NCI-H187 treated with DMSO at 0.1 percent for 48 hours (cell line): ENCODE results near the gene FAM209A.
"Not testable (repeated sequence)": the region's sequence is repeated elsewhere in the genome, so short reads cannot be mapped to it uniquely, and the experiment has no call there.

ENCODE experiments used
- DNase-seq: peaks from one replicate; lab custom pipeline; 2025; lab: John Stamatoyannopoulos, UW

Gene FAM209A

DNA sequence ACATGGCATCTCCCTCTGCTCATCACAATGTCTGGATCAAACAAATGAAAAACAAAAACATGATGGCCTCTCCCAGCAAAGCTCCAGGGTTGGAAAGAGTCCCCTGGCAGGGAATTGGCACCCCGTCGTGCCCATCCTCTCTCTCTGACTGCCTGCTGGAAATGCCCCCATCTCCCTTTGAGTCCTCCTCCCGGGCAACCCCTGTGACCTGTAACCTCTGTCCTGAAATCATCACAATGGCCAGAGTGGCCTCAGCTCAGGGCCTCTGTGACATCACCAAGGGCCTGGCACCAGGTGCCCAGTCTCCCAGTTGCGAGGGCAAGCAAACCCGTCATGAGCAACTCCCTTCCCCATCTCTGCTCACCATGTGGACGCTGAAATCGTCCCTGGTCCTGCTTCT, at the start of gene FAM209A:
TSS of gene FAM209A (plus strand) at position 301 of the 400 bp plus-strand sequence. CDS start at position 366, 65 bp downstream.
- not testable (repeated sequence) for DNase-seq

- no peak for DNase-seq
These were observed 40.6 kb upstream of the FAM209A start for GRCh38 chr20:56483970-56484369.

GRCh38 chr20:56487216-56487615, 37.3 kb upstream of the FAM209A start:
- no peak for DNase-seq

GRCh38 chr20:56488566-56488965, 36.0 kb upstream of the FAM209A start:
- DNase-seq: no peak

DNA sequence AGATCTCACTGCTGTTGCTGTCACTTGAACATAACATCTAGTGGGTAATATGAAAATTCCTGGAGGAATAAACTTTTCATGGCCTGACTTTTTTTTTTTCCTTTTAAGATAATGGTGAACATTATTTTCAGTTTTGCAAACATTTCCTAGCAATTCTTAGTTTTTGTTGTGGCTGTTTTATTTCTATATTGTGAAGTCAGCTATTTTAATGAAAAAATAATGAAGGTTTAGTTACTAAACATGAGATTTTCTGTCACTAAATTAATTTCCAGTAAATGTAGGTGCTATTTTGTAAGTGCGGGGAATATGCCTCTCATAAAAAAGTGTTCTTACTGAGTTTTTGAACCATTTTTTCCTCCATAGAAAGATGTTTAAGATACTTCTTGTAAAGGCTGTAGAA, 23.4 kb upstream of the FAM209A start:
- no peak for DNase-seq

GRCh38 chr20:56503916-56504315, 20.6 kb upstream of the FAM209A start:
- DNase-seq: no peak

GRCh38 chr20:56504373-56505005, 20.1 kb upstream of the FAM209A start:
- no peak for DNase-seq

DNA sequence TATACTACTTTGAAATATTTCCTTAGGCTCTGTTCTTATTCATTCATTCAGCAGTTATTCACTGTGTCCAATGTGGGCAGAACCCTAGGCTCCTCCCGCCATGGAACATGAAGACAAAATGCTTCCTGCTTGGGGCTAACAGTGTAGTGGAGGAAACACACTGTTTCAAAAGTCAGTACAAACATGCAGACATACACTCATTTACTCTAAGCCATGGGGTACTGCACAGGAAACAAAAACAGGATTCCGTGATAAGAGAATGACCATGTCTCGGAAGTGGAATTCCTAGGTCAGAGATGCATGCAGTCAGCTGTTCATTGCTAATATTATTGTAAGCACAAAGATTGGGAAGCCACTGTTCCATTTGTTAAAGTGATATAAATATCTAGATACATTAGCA, 18.4 kb upstream of the FAM209A start:
- no peak for DNase-seq

DNA sequence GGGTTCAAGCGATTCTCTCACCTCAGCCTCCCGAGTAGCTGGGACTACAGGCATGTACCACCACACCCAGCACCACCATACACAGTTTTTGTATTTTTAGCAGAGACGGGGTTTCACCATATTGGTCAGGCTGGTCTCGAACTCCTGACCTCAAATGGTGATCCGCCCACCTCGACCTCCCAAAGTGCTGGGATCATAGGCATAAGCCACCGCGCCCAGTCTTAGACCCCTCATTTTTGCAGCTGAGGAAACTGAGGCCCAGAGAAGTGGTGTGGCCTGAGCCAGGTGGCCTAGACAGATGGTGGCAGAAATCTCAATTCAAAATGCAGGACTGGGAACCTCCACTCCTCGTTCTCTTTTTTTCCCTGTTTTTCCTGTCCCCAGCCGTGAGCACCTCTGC, 12.6 kb upstream of the FAM209A start:
- DNase-seq: no peak

DNA sequence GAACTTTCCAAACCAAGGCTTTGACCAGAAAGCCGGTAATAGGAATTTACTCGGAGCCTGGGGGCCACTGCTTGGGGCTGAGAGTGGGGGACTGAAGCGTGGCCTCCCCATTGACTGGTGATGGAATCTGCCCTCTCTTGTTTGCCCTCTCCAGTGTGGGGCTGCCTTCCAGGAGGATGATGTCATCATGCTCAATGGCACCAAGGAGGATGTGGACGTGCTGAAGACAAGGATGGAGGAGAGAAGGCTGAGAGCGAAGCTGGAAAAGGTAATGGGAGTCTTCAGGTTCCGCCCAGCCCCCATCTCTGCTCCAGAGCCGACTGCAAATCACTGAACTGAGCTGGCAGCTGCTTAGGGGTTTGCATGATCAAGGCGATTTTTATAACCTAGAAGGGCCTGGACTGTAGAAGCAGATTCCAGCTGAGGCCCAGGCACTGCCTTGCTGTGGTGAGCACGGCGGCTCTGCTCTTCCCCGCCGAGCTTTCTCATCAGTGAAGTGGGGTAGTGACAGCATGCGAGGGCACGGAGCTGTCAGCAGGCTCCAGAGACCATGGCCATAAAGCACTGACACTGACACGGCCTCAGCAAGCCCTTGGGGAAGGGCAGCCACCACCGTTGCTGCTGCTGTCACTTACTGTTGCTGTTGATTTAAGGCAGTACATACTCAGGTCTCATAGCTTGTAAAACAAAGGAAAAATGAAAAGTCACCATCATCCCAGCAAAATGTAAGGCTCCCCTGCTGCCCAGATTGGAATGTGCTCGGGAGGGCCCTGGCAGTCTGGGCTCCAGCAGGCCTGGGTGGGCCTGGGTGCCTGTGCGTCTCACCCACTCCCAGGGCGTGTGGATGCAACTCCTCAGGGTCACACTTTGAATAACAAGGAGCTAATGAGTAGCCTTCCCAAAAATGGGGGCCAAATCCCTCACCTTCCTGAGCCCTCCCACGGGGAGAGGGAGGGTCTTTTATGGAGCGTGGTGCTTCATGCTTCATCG, 11.1 kb upstream of the FAM209A start:
- DNase-seq: no peak

GRCh38 chr20:56516631-56517030, 7.9 kb upstream of the FAM209A start:
- DNase-seq: no peak

DNA sequence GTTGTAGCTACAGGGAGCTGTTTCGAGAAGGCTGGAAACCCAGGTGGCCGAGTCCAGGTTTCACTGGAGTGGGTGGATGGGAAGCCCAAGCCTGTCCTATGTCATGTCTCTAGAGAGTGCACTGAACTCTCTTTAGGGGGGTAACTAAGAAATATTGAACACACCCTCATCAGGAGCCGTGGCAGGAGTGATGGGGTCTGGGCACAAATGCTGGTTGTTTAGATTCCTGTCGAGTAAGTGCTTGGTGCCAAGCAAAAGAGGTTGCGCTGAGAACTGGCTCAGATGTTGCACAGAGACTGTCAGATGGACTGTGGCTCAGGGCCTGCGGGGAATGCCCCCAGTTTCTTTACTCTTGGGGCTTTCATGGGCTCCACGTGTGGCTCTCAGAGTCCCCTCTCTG, 7.3 kb upstream of the FAM209A start:
- DNase-seq: no peak

- no peak for DNase-seq
These were observed 6.9 kb upstream of the FAM209A start for GRCh38 chr20:56517641-56518040.

- no peak for DNase-seq
These were observed 6.4 kb upstream of the FAM209A start for GRCh38 chr20:56518126-56518525.

GRCh38 chr20:56518721-56519398, 5.7 kb upstream of the FAM209A start:
- DNase-seq: no peak

DNA sequence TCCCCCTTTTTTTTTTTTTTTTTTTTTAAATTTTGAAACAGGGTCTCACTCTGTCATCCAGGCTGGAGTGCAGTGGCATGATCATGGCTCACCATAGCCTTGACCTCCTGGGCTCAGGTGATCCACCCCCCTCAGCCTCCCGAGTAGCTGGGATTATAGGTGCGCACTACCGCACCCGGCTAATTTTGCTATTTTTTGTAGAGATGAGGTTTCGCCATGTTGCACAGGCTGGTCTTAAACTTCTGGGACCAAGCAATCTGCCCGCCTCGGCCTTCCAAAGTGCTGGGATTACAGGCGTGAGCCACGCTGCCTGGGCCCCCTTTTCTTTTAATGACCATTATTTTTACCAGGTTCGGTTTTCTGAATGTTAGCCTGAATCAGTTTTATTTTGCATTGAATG, 5.0 kb upstream of the FAM209A start:
- DNase-seq: no peak

DNA sequence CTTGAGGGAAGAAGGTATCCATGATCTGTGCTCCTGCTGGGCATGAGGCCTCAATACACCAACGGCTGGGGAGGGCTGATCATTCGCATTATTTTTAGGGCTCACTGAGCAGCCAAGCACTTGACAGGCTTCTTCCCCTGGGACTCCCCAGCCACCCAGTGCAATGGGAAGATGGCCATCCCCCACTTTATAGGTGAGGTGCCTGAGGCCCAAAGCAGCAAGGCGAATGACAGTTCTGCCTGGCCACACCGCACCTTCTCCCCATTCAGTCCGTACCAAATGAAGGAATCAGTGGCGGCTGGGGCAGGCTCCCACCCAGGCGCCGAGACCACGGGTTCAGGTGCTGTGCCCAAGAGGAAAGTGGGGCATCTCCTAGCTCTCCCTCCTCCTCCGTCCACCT, 4.4 kb upstream of the FAM209A start:
- DNase-seq: no peak

DNA sequence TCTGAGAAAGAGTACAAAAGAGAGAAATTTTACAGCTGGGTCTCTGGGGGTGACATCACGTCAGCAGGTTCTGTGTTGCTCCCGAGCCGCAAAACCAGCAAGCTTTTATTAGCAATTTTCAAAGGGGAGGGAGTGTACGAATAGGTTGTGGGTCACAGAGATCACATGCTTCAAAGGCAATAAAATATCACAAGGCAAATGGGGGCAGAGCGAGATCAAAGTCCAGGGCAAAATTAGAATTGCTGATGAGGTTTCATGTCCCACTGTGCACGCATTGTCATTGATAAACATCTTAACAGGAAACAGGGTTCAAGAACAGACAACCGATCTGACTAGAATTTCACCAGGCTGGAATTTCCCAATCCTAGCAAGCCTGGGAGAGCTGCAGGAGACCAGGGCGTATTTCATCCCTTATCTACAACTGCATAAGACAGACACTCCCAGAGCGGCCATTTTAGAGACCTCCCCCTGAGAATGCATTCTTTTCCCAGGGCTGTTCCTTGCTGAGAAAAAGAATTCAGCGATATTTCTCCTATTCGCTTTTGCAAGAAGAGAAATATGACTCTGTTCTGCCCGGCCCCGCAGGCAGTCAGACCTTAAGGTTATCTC, 3.7 kb upstream of the FAM209A start:
- DNase-seq: not testable (repeated sequence)

GRCh38 chr20:56522311-56522710, 2.2 kb upstream of the FAM209A start:
- no peak for DNase-seq

- DNase-seq: no peak
These were observed 3.0 kb downstream of the FAM209A start for GRCh38 chr20:56527521-56527920.

DNA sequence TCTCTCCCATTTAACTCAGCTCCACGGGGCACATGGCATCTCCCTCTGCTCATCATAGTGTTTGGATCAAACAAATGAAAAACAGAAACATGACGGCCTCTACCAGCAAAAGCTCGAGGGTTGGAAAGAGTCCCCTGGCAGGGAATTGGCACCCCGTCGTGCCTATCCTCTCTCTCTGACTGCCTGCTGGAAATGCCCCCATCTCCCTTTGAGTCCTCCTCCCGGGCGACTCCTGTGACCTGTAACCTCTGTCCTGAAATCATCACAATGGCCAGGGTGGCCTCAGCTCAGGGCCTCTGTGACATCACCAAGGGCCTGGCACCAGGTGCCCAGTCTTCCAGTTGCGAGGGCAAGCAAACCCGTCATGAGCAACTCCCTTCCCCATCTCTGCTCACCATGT, 8.4 kb downstream of the FAM209A start, which contains the start of gene FAM209B:
TSS of gene FAM209B (plus strand) at position 301 of the 400 bp plus-strand sequence. CDS start at position 397, 96 bp downstream.
- DNase-seq: not testable (repeated sequence)

DNA sequence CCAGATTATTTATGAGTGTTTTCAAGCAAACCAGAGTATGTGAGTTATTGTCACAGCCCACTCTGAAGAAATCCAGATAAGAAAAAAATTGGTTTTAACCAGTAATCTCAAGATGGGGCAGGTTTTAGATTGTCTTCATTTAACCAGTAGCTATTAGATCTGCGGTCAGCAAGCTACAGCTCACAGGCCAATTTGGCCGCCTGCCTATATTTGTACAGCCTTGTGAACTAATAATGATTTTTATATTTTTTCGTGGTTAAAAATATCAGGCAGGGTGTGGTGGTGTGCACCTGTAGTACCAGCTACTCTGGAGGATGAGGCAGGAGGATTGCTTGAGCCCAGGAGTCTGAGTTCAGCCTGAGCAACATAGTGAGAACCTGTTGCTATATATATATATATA, 13.5 kb downstream of the FAM209A start:
- no peak for DNase-seq
